Dedifferentiated amniotic fluid mesenchymal stem cell (primary cell): ENCODE results near the gene TPST2.

Experiments used
- DNase-seq: peaks from one replicate; pipeline ENCODE4 v3.0.0-alpha.2; 2016; ENCODE audit errors: extremely low spot score

TPST2 gene

DNA sequence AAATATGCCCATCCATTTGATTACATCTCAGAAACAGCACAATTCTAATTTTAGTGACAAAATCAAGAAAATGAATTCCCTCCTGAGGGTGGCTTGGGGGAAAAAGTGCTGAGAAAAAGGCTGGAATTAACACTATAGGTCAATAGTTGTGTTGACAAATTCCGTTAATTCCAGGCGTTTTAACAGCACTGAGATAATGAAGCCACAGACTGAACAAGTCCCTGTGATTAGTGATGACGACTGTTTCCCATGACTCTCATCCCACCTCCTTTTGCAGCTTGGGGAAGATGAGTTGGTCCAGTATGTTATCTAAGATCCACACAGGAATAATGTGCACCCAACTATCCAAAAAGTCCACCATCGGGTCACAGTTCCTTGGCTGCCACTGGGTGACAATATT lies 93.5 kb downstream of the TPST2 start:
- DNase-seq, result no peak

DNA sequence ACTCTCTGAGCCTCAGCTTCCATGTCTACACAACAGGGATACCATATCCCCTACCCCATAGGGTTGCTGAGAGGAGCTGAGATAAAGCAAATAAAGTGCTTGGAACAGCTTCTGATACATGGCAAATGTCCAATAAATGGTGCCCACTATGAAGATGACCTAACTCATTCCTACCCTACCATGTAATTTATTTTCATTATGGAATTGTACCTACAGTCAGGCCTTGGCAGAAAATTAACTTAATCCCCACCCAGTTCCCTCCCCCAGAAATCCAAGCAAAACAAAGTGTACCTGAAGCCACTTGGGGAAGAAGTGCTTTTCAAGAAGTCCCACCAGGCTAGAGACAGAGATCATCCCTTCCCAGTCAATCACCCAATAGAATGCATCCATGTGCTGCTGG lies 95.4 kb downstream of the TPST2 start:
- DNase-seq, result no peak

DNA sequence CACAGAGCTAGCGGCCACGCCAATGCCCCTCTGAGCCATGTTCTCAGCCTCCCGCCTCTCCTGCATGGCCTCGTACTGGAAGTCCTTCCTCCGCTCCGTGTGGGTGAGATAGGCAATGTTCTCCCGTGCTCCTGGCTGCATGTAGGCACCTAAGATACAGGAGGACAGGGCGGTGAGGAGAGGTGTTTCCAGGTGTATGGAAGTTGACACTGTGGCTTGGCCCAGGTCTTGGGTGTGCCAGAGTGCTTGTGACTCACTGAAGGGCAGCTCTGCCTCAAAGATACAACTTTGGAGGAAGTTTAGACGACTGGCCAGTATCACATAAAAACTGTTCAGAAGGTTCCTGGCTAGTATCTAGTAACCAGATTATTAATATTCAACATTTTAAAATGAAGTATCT lies 97.7 kb downstream of the TPST2 start:
- no peak for DNase-seq

DNA sequence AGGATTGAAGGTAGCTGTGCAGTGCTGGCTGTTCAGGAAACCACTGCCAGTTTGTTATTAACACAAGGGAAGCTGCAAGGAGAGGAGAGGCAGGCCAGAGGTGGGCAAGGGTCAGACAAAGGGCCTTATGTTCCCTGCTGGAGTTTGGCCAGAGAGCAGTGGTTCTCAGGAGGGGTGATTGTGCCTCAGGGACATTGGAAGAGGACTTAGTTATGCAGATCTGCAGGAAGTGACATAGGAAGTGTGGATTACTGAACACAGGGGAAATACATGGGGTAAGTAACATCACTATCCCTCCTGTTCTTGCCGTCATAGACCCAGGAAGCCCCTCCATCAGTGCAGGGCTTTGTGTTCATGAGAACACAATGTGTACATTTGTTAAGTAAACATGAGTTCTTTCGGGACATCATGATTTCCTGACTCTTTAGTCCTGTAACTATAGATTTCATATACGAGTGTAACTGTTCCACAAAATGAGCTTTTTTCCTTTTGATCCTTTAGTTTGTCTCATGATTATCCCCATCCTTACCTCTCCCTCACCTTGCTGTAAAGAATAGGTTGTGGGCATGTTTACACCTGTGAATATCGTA lies 100.4 kb downstream of the TPST2 start:
- DNase-seq, result no peak

DNA sequence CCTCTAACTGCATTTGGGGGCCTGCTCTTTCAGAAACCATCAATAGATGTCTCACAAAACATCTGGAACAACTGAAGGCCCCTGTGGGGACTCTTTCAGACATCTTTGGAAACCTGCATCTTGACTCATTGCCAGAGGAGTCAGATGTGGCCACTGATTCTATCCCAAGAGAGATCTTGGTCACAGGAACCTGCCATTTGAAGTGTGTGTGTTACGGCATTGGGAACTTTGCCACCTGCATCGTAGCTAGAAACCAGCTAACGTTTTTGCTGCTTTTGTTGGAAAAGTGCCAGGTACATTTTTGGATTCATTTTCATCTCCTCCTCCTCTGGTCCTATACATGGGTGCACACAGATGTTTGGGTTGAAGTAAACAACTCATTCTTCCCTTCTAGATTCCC lies 101.9 kb downstream of the TPST2 start:
- no peak for DNase-seq

DNA sequence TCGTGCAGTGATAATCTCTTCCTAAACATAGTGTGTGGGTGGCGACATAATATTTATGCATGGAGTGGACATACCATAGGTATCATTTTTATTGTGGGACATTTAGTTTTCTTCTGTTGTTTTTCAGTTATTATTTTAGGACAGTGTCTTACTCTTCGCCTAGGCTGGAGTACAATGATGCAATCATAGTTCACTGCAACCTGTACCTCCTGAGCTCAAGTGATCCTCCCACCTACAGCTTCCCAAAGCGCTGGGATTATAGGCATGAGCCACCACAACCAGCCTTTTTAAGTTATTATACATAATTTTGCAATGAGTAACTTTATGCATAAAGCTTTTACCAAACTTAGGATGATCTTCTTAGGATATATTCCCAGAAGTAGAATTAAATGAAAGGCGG lies 103.5 kb downstream of the TPST2 start:
- no peak for DNase-seq

DNA sequence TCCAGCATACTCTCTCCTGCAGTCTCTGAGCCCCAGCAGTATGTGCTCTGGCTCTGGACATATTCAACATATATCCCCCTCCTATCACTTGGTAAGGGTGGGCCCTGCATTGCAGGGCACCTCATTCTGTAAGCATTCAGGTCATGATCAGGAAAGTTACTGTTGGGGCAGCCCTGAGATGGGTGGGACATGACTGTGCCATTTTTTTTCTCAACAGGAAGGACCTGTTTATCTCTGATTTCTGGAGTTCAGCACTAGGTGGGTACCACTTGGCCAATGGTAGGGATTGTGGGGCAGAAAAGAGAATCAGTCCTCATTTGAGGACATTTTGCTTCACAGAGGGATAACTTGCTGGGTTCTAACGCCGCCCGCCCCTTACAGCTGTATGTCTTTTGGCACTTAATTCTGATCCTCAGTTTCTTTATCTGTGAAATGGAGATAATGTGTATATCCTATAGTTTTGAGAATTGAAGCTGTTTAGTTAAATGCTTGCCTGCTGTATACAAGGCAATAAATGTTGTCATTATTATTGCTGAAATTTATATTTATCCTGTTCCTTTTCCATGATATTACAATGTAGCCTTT lies 104.0 kb downstream of the TPST2 start:
- DNase-seq, result no peak

DNA sequence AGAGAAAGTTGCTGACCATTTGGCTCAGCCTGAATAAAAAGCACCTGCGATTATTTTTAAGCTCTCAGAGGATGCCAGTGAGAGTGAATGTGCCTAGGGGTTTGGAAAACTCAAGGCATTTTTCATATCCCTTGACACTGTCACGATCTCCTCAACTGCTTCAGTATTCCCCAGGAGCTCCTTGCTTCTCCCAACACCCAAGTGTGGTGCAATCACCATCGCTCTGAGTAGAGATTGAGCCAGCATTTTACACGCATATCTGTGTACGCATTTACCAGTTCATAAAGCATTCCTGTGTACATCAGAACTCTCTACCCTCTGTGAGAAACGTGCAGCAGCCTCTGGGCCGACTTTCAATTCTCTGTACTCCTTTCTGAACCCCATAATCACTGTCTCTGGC lies 104.9 kb downstream of the TPST2 start:
- no peak for DNase-seq

DNA sequence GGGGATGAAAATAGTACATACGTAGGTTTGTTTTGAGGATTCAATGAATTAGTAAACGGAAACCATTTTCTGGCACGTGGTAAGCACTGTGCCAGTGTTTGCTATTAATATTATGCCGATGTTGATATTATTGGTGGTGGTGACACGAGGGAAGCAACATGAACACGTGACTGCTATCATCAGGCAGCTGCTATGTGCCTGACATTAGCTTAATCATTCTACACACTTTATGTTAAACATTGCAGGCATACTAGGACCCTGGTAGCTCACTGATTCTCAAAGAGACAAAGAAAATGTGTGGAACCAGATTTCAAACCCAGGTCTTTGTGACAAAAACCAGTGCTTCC lies 105.6 kb downstream of the TPST2 start:
- no peak for DNase-seq

DNA sequence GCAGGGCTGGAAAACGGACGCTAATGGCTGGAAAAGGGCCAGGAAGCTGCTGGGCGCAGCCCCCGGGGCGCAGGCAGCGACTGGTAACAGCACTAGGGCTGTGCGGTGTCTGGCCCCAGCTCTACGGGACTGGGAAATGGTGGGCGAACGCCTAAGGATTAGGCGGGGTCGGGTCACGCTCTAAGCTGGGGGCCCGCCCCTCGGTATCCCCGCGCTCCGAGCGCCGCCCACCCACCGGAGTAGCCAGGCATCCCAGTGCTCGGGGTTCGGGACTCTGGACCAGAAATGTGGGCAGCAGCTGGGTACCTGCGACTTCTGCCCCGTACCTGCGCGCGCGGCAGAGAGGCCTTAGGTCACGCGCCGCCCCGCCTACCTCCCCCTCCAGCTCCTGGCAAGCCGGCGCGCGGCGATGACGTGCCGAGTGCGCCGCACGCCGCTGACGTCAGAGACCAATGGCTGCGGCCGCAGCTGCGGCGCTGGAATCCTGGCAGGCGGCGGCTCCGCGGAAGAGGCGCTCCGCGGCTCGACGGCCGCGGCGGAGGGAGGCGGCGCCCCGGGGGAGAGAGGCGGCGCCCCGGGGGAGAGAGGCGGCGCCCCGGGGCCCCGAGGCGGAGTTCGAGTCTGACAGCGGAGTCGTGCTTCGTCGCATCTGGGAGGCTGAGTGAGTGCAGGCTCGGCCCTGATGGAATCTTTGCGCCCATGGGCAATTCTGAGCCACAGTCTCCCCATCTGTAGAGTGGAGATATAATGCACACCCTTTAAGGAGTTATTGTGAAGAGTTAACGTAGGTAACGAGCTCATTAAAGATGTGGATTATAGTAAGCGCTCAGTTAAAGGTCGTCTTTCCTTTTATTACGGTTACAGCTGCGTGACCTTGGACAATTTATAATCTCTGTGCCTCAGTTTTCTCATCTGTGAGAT lies 106.2 kb downstream of the TPST2 start, which contains the start of the genes HPS4 and SRRD:
TSS of gene HPS4 (minus strand) at position 345 of the 921 bp plus-strand sequence. CDS start 2,021 bp downstream, outside the sequence.
TSS of gene SRRD (plus strand) at position 439 of the 921 bp plus-strand sequence. CDS start at position 453, 14 bp downstream.
- peak; percentile 78 for DNase-seq

DNA sequence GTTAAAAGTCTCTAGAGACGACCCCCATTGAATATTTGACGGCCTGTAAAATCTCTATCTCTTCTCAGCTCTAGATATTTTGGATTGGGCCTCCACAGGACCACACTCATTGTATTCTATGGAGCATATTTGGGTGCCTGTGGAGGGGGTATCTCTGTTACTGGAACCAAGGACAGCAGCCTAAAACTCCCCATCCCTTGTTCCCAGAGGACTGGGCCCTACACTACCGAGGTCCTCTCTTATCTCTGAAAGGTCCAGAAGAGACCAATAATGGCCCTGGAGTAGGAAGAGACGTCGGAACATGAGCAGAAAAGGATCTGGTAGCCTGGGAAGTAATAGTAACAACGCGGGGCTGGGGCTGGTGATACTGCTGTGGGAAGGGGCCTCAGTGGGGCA lies 106.9 kb downstream of the TPST2 start:
- no peak for DNase-seq

DNA sequence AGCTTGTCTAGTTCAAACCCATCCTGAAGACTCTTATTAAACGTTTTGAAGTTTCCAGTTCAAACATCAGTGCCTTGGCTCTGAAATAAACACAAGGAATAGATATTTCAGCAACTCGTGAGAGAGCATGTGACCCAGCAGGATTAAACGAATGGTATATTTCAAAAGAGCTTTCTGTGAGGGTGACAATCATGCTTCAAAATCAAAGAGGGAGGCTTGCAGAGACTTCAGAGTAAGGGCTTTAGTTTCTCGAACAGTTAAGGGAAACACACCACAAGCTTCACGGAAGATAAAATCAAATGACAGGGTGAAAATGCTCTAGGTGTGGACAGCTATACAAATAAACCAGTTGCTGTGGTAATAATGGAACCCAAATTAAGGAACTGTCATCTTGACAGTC lies 107.8 kb downstream of the TPST2 start:
- no peak for DNase-seq

DNA sequence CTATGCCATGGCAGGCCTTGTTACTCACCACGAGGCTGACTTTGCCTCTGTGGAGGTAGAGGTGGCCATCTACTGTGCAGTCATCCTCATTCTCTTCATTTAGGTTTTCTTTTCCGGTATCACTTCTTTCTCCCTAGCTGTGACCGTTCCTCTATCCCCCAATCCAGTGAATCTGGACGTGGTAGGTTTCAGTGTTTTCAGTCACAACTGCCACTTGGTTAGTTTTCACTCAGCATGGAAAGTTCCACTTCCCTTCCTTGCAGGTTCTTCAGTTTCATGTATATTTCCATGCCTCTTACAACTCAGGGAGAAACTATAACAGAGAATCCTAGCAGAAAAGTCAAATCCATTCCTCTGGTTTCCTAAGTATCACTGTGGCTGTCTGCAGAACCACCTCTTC lies 108.2 kb downstream of the TPST2 start:
- no peak for DNase-seq

DNA sequence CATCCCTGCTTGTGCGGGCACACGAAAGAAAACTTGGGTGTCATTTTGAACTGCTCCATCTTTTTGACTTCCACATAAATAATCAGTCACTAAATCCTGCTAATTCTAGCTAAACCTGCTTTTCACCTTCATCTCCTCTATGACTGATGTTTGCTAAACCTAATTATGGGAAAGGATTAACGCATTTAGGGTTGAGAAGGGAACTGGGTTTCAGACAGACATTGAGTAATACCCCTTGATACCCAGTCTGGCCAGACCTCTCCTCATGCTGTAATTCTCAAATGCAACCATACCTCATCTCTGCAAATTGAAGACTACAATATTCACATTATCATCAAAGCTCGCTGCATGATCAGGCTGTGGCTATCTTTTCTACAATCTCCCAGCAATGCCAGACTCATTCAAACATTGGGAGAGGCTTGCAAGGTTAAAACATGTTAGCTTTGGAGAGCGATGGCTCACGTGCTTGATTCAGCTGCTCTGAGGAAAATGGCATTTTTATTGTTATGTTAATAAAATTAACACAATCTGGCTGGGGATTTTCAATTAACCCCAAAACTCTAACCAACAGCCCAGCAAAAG lies 108.7 kb downstream of the TPST2 start:
- no peak for DNase-seq

DNA sequence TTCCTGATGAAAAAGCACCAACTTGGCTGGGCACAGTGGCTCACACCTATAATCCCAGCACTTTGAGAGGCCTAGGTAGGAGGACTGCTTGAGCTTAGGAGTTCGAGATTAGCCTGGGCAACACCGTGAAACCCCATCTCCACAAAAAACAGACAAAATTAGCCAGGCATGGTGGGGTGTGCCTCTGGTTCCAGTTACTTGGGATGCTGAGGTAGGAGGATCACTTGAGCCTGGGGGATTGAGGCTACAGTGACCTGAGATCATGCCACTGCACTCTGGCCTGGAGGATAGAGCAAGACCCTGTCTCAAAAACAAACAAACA lies 109.4 kb downstream of the TPST2 start:
- DNase-seq, result no peak

DNA sequence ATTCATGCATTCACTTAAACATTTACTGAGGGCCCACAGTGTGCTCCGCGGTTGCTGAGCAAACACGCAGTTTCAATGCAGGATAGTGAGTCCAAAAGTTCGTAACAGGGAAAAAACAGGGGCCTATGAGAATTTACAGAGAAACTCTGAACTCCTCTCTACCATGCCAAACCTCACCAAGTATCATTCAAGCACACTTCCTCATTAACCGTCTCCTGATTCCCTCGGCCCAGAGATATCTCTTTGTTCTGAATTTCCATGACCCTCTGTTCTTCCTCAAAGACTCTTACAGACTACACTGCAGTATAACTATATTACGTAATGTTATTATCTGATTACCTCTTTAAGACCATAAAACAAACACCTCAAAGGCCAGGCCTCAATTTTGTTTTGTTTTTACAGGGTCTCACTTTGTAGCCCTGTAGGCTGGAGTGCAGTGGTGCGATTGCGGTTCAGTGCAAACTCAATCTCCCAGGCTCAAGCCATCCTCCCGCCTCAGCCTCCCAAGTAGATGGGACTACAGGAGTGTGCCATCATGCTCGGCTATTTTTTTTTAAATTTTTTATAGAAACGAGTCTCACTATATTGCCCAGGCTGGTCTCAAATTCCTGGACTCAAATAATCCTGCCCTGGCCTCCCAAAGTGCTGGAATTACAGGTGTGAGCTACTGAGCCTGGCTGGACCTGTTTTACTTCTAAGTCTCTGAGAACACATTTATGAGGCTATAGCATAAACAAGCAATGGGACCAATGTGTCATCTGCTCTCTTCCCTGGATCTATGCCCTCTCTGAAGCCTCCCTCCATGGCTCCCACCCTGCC lies 109.9 kb downstream of the TPST2 start:
- no peak for DNase-seq

DNA sequence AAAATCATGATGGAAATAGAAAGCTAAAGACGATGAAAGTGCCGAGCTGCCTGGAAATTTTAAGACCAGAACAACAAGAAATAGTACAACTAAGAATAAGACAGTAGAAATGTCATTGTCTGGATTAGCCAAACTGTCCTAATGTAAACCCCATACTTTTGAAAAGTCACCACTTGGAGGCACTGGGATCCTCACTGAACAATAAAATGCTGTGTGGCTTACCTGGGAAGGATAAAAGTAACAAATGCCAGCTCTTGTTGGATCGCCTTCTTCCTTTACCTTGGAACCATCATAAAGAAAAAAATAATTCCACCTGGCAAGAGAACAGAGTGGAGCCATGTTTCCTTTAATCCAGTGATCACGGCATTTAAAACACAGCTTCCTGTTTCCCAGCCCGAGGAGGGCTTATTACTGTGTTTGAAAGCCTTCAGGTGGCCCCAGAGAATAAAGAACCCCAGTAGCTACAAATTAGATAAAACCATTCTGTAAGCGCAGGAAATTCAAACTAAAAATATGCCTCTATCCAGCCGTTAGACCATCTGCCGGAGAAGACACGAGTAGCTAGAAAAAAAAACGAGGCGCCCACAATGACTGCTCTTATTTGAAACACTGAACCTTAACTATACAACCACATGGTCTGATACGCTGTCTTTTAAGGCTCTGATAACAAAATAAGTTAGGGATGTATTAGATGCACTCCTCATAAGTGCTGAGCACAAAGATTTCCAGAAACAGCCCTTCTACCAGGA lies 110.7 kb downstream of the TPST2 start:
- DNase-seq, result no peak

DNA sequence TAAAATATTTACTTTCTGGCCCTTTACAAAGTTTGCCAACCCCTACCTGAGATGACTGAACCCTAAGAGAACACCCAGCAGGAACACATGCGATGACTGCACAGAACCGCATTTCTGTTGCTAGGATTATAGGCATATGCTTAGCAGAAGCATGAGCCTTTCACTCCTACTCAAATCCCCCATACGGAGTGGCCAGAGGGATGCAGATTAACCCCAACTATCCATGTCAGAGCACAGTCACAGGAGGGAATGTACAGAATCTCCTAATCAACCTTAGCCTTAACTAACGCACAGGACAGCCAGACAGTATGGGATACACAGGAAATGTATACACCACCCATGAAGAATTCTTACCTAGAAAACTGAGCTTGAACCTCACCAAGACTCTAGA lies 112.6 kb downstream of the TPST2 start:
- no peak for DNase-seq

DNA sequence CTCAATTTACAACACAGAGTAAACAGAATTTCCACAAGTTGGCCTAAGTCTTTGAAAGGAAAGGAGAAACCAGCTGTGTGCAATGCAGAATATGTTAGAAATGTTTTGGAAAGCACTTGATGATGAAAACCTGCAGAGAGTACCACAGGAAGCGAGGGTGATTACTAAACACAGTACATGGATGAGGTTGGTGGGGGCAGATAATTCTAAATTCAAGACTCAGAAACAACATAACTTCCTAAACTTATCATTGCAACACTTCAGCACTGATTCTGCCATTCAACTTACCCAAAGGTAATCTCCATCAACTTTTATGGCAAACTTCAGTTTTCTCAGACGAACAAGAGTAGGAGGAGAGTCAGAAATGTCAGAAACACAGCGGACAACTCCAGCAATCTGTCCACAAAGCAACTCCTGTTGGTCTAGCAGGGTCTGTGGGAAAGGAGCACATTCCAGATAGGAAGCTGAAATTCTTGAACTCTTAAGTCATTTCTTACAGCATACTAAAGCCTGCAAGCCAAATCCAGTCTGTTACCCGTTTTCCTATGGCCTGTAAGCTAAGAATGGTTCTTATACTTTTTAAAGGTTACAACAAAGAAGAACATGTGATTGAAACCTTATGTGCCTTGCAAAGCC lies 113.1 kb downstream of the TPST2 start:
- no peak for DNase-seq

DNA sequence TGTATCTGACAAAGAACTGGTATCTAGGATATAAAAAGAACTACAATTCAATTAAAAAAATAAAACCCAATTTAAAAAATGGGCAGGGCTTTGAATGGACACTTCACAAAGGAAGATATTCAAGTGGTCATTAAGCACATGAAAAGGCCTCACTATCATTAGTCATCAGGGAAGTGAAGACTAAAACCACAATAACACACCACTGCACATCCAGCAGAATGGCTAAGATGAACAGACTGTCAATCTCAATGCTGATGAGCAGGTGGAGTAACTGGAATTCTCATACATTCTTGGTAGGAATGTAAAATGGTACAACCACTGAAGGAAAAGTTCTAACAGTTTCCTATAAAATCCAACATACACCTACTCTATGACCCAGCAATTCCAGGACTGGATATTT lies 115.2 kb downstream of the TPST2 start:
- no peak for DNase-seq
